SK-N-MC (cell line): Measurements from ENCODE around the gene SLC24A5.
A peak's percentile ranks its signal among the peaks of the same experiment; 100 is the strongest.

Source experiments
- DNase-seq: peaks from one replicate; pipeline ENCODE4 v3.0.0-alpha.2; 2011; ENCODE audit warnings: low read depth, low spot score
- H3K27ac ChIP-seq: fragments of 200-600 bp; sonication (generic); 2 replicates; pipeline ENCODE4 v1.5.1; 2016; ENCODE audit warnings: mixed run types
- H3K36me3 ChIP-seq: fragments of 200-600 bp; sonication (generic); 2 replicates; pipeline ENCODE4 v1.6.1; 2017; ENCODE audit warnings: antibody characterized with exemption, low read length, mixed read lengths; ENCODE audit not compliant: insufficient read depth
- H3K4me3 ChIP-seq: fragments of 200-600 bp; sonication (generic); 2 replicates; pipeline ENCODE4 v1.5.1; 2016
- H3K9ac ChIP-seq: fragments of 200-600 bp; sonication (generic); 2 replicates; pipeline ENCODE4 v1.8.0; 2017; ENCODE audit warnings: mixed run types, mixed read lengths; ENCODE audit not compliant: insufficient read length
- H3K9me3 ChIP-seq: fragments of 200-600 bp; sonication (generic); 2 replicates; pipeline ENCODE4 v1.6.1; 2017; ENCODE audit warnings: low read depth, mild to moderate bottlenecking, antibody characterized with exemption, low read length, moderate library complexity, mixed read lengths
- EZH2 ChIP-seq: fragments of 200-600 bp; sonication (generic); IDR thresholded peaks from one replicate; pipeline ENCODE4 v1.6.1; 2017; ENCODE audit warnings: antibody characterized with exemption
- FOXP2 ChIP-seq: optimal IDR thresholded peaks from 2 replicates; pipeline ENCODE3; 2011; ENCODE audit warnings: mild to moderate bottlenecking, moderate library complexity; ENCODE audit not compliant: insufficient read depth; ENCODE audit errors: extremely low read length, control extremely low read depth
- POLR2AphosphoS5 ChIP-seq: IDR thresholded peaks from 2 replicates; pipeline ENCODE4 v1.6.1; 2012; ENCODE audit warnings: mild to moderate bottlenecking, low read depth, low read length, borderline replicate concordance

SLC24A5 gene

GRCh38 chr15:48120745-48121144 lies at the start of gene SLC24A5:
TSS of gene SLC24A5 (plus strand) at chr15:48120990. CDS start at chr15:48121045, 55 bp downstream.
- Histone ChIP-seq H3K4me3 (no peak within 1 kb of the TSS), H3K9ac (peak within 1 kb of the TSS; percentile 5), H3K27ac (no peak within 1 kb of the TSS), H3K36me3 (no peaks in the 10 kb centered on the region), H3K9me3 (no peaks in the 10 kb centered on the region)
- no peak for DNase-seq
- no peak for TF ChIP-seq POLR2AphosphoS5
- no peak for TF ChIP-seq EZH2
- TF ChIP-seq FOXP2: no peak

DNA sequence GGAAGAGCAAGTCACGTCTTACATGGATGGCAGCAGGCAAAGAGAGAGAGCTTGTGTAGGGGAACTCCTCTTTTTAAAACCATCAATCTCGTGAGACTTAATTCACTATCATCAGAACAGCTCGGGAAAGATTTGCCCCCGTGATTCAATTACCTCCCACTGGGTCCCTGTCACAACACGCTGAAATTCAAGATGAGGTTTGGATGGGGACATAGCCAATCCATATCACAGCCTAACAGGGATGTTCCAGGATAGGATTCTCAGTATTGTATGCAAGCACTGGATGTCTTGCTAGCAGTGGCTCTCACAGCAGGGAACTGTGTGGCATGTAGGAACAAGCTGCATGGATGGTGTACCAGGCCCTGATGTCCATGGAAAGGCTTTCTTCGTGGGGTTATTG lies 47.8 kb upstream of the SLC24A5 start:
- Histone ChIP-seq H3K9ac (no peak overlapping the region), H3K27ac (no peak overlapping the region)
- TF ChIP-seq FOXP2 (no peak), EZH2 (no peak), POLR2AphosphoS5 (no peak)

GRCh38 chr15:48073881-48074280 lies 46.9 kb upstream of the SLC24A5 start:
- no peak for DNase-seq
- TF ChIP-seq POLR2AphosphoS5 (no peak), EZH2 (no peak), FOXP2 (no peak)
- H3K36me3 ChIP-seq: no peaks in the 10 kb centered on the region
- no peak overlapping the region for H3K27ac ChIP-seq
- no peak overlapping the region for H3K4me3 ChIP-seq
- H3K9ac ChIP-seq: no peak overlapping the region
- no peaks in the 10 kb centered on the region for H3K9me3 ChIP-seq

More for the DNA sequence above, 47.8 kb upstream of the SLC24A5 start:
- Histone ChIP-seq H3K9me3 (no peaks in the 10 kb centered on the region), H3K4me3 (no peak overlapping the region), H3K36me3 (no peaks in the 10 kb centered on the region)
- DNase-seq: no peak

- H3K9me3 ChIP-seq: no peaks in the 10 kb centered on the region
- no peak for DNase-seq
- no peak overlapping the region for H3K27ac ChIP-seq
- H3K36me3 ChIP-seq: no peaks in the 10 kb centered on the region
- H3K4me3 ChIP-seq: no peak overlapping the region
- TF ChIP-seq FOXP2: no peak
- TF ChIP-seq EZH2: no peak
- no peak for TF ChIP-seq POLR2AphosphoS5
- H3K9ac ChIP-seq: no peak overlapping the region
These were observed 44.3 kb upstream of the SLC24A5 start for GRCh38 chr15:48076454-48076853.

- H3K4me3 ChIP-seq: no peak overlapping the region
- no peaks in the 10 kb centered on the region for H3K36me3 ChIP-seq
- H3K9ac ChIP-seq: no peak overlapping the region
- no peaks in the 10 kb centered on the region for H3K9me3 ChIP-seq
- TF ChIP-seq POLR2AphosphoS5 (no peak), FOXP2 (no peak), EZH2 (no peak)
- no peak overlapping the region for H3K27ac ChIP-seq
- no peak for DNase-seq
These were observed 43.1 kb upstream of the SLC24A5 start for GRCh38 chr15:48077616-48078184.

GRCh38 chr15:48084759-48085590 lies 35.8 kb upstream of the SLC24A5 start:
- no peak overlapping the region for H3K27ac ChIP-seq
- no peak overlapping the region for H3K9ac ChIP-seq
- no peak overlapping the region for H3K4me3 ChIP-seq
- no peaks in the 10 kb centered on the region for H3K36me3 ChIP-seq
- peak; percentile 18 for DNase-seq
- no peak for TF ChIP-seq FOXP2
- TF ChIP-seq EZH2: no peak
- no peak for TF ChIP-seq POLR2AphosphoS5
- H3K9me3 ChIP-seq: no peaks in the 10 kb centered on the region

DNA sequence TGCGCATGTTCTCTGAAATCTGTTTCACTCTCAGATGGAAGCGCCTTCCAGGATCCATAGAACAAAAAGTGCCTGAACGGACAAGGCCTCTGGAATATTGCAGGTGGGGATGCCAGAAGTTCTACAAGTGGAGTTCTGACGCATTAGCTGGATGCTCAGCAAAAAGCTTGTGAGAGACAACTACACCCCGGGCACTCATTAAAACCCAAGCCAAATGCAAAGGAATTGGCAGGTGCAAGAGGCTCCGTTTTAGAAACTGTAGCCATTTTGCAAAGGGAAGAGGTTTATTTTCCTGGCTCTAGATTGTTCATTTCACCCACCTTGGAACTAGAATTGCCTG lies 35.2 kb upstream of the SLC24A5 start:
- TF ChIP-seq EZH2: no peak
- TF ChIP-seq FOXP2: no peak
- TF ChIP-seq POLR2AphosphoS5: no peak
- Histone ChIP-seq H3K4me3 (no peak overlapping the region), H3K27ac (no peak overlapping the region), H3K9me3 (no peaks in the 10 kb centered on the region), H3K36me3 (no peaks in the 10 kb centered on the region), H3K9ac (no peak overlapping the region)
- DNase-seq: no peak

- no peak for DNase-seq
- no peaks in the 10 kb centered on the region for H3K36me3 ChIP-seq
- TF ChIP-seq EZH2 (no peak), POLR2AphosphoS5 (no peak), FOXP2 (no peak)
- no peak overlapping the region for H3K27ac ChIP-seq
- no peak overlapping the region for H3K9ac ChIP-seq
- no peaks in the 10 kb centered on the region for H3K9me3 ChIP-seq
- H3K4me3 ChIP-seq: peak overlapping the region; percentile 17; the same call in 1 of the 2 replicates
These were observed 34.7 kb upstream of the SLC24A5 start for GRCh38 chr15:48086133-48086532.

- no peaks in the 10 kb centered on the region for H3K36me3 ChIP-seq
- no peak overlapping the region for H3K9ac ChIP-seq
- DNase-seq: peak; percentile 16
- TF ChIP-seq EZH2 (no peak), FOXP2 (no peak), POLR2AphosphoS5 (no peak)
- H3K9me3 ChIP-seq: no peaks in the 10 kb centered on the region
- peak overlapping the region; percentile 17; the same call in 1 of the 2 replicates for H3K4me3 ChIP-seq
- H3K27ac ChIP-seq: no peak overlapping the region
These were observed 34.2 kb upstream of the SLC24A5 start for GRCh38 chr15:48086576-48086975.
